ENCODE data around the gene IP6K3.

- TF ChIP-seq CTCF (conservative IDR thresholded peaks at IDR 0.05), result no peak
- no peak for TF ChIP-seq ZFX (IDR thresholded peaks at IDR 0.05)
Observed at GRCh38 chr6:33731751-33732282, 14.9 kb downstream of the IP6K3 start.

Data from C4-2B (cell line).